ENCODE data around the gene KRTAP5-1.

KRTAP5-1 gene

GRCh38 chr11:1572197-1573076, 12.6 kb downstream of the KRTAP5-1 start, which contains the start of gene DUSP8:
DUSP8 (minus strand) TSS chr11:1572271; CDS start chr11:1565826, 6,445 bp downstream.
- Histone ChIP-seq H3K9me2 (replicated peaks; ENCODE audit: insufficient read depth, low read length) (no peaks in the 10 kb centered on the region), H3K9me3 (ENCODE audit: insufficient read depth, low read length) (no peaks in the 10 kb centered on the region), H3K36me3 (ENCODE audit: low read length) (no peaks in the 10 kb centered on the region), H3K79me2 (ENCODE audit: insufficient read depth, low read length) (no peaks in the 10 kb centered on the region), H4K20me1 (ENCODE audit: low read depth, low read length) (no peaks in the 10 kb centered on the region), H3K27me3 (ENCODE audit: low read length) (no peaks in the 10 kb centered on the region), H3K9ac (ENCODE audit: low read length) (peak within 1 kb of the TSS; percentile 51), H3K4me2 (ENCODE audit: low read depth, low read length, poor library complexity, severe bottlenecking) (peak within 1 kb of the TSS; percentile 68), H3K27ac (ENCODE audit: low read depth, low read length) (no peak within 1 kb of the TSS), H3F3A (ENCODE audit: insufficient read depth) (no peaks in the 10 kb centered on the region), H3K4me3 (ENCODE audit: insufficient read depth, low read length, poor library complexity, severe bottlenecking) (peak within 1 kb of the TSS; percentile 53), H2AFZ (ENCODE audit: low read depth, low read length, severe bottlenecking) (peak within 1 kb of the TSS; percentile 63)
- no peak for TF ChIP-seq EZH2phosphoT487 (conservative IDR thresholded peaks at IDR 0.05; ENCODE audit: low read length)
- no peak for TF ChIP-seq CTCF (IDR thresholded peaks at IDR 0.05; ENCODE audit: insufficient read depth, low read length, poor library complexity, severe bottlenecking)

GRCh38 chr11:1571760-1572196, 13.3 kb downstream of the KRTAP5-1 start:
- Histone ChIP-seq H3K79me2 (ENCODE audit: insufficient read depth, low read length) (no peaks in the 10 kb centered on the region), H3K4me2 (ENCODE audit: low read depth, low read length, poor library complexity, severe bottlenecking) (no peak overlapping the region), H3K27me3 (ENCODE audit: low read length) (no peaks in the 10 kb centered on the region), H3K36me3 (ENCODE audit: low read length) (no peaks in the 10 kb centered on the region), H3F3A (ENCODE audit: insufficient read depth) (no peaks in the 10 kb centered on the region), H2AFZ (ENCODE audit: low read depth, low read length, severe bottlenecking) (no peak overlapping the region), H3K27ac (ENCODE audit: low read depth, low read length) (no peak overlapping the region), H4K20me1 (ENCODE audit: low read depth, low read length) (no peaks in the 10 kb centered on the region), H3K4me3 (ENCODE audit: insufficient read depth, low read length, poor library complexity, severe bottlenecking) (peak overlapping the region; percentile 16), H3K9ac (ENCODE audit: low read length) (no peak overlapping the region; the same call in 1 of the 2 replicates), H3K9me2 (replicated peaks; ENCODE audit: insufficient read depth, low read length) (no peaks in the 10 kb centered on the region), H3K9me3 (ENCODE audit: insufficient read depth, low read length) (no peaks in the 10 kb centered on the region)
- no peak for TF ChIP-seq EZH2phosphoT487 (conservative IDR thresholded peaks at IDR 0.05; ENCODE audit: low read length)

GRCh38 chr11:1570896-1571759, 14.0 kb downstream of the KRTAP5-1 start:
- H3K4me2 ChIP-seq (ENCODE audit: low read depth, low read length, poor library complexity, severe bottlenecking): peak overlapping the region; percentile 40
- peak overlapping the region; percentile 16 for H3K4me3 ChIP-seq (ENCODE audit: insufficient read depth, low read length, poor library complexity, severe bottlenecking)

More at GRCh38 chr11:1570896-1571759, 14.0 kb downstream of the KRTAP5-1 start:
- Histone ChIP-seq H3K27ac (ENCODE audit: low read depth, low read length) (no peak overlapping the region), H4K20me1 (ENCODE audit: low read depth, low read length) (no peaks in the 10 kb centered on the region), H3K9ac (ENCODE audit: low read length) (no peak overlapping the region; the same call in 1 of the 2 replicates), H3K79me2 (ENCODE audit: insufficient read depth, low read length) (no peaks in the 10 kb centered on the region), H3F3A (ENCODE audit: insufficient read depth) (no peaks in the 10 kb centered on the region), H3K9me3 (ENCODE audit: insufficient read depth, low read length) (no peaks in the 10 kb centered on the region), H3K36me3 (ENCODE audit: low read length) (no peaks in the 10 kb centered on the region), H2AFZ (ENCODE audit: low read depth, low read length, severe bottlenecking) (no peak overlapping the region), H3K9me2 (replicated peaks; ENCODE audit: insufficient read depth, low read length) (no peaks in the 10 kb centered on the region), H3K27me3 (ENCODE audit: low read length) (no peaks in the 10 kb centered on the region)
- TF ChIP-seq EZH2phosphoT487 (conservative IDR thresholded peaks at IDR 0.05; ENCODE audit: low read length) (no peak), CTCF (IDR thresholded peaks at IDR 0.05; ENCODE audit: insufficient read depth, low read length, poor library complexity, severe bottlenecking) (no peak)
